Lower leg skin (tissue), 3 donors: ENCODE measurements around the gene RRAD.

Experiments
- CTCF ChIP-seq, 3 donors: fragments of 450-650 bp; IDR thresholded peaks; one replicate each; pipeline ENCODE4 v1.5.1; 2016; ENCODE audit warnings: antibody characterized with exemption in 3 of 3, mild to moderate bottlenecking in 3 of 3, moderate library complexity in 2 of 3
- POLR2A ChIP-seq, 2 donors: fragments of 450-650 bp; IDR thresholded peaks; one replicate each; pipeline ENCODE4 v1.6.1; 2016 to 2017; ENCODE audit warnings: antibody characterized with exemption in 2 of 2, mild to moderate bottlenecking in 1 of 2, moderate library complexity in 1 of 2

DNA sequence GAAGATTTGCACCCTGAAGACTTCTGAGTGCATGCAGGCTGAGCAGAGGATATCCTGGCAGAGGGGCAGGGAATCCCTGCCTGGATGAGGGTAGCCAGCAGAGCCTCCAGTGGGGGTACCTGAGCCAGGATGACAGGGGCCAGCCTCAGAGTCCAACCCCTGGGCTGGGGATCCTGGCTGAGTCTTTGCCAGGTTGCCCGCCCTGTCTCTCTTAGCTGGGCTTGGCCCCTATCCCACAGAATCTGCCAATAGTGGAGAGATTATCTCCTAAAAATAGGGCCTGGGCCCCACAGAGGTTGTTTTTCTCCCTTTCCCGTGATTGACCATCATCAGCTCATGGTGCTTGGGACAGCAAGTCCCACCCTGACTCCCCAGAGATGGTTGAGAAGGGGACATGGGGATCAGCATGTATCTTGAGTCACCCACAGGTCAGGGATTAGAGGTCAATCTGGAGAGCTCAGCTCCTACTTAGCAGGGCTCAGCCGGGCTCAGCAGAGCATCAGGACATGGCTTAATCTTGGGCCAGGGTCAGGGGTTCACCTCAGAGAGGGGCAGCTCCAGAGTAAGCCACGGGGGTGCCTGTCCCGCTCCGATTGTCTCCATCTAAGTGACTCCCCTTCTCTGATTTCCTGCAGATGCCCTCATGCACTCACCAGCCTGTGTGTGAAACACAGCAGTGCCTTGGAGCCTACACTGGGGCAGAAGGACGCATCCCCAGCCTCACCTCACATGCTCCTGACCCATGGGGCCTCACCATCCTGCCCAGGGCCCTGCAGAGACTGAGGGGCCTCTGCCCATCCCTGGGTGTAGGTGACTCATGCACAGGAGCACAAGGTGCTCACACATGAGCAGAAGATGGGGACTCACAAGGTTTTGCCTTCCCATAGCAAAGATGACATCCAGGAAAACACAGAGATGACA, 18.2 kb downstream of the RRAD start:
- no peak for TF ChIP-seq CTCF (IDR thresholded peaks at IDR 0.05)
- TF ChIP-seq POLR2A (IDR thresholded peaks at IDR 0.05), result no peak
